Panc1 (cell line): ENCODE results near the gene LY6G6F. TPM values are rescaled to one million over a fixed set of nuclear protein-coding genes. Genes with fewer than 3 reads are reported as not detected.
A peak's percentile ranks its signal among the peaks of the same experiment; 100 is the strongest.

ENCODE experiments used
- ATAC-seq: fragments of 200-7000 bp; cut with Tn5 transposase; 2 replicates; pipeline ENCODE4 v1.9.1; 2020; ENCODE audit warnings: mild to moderate bottlenecking, moderate library complexity
- BruUV-seq: library from RNA; stranded (reverse); fragments of 400-500 nt; replicated peaks from 2 replicates; lab custom pipeline; 2021; lab: Mats Ljungman, UMichigan
- CTCF ChIA-PET: fragments of 300-600 bp; sonication (Branson Sonifier 250); formaldehyde crosslinking; loops from one replicate; lab custom pipeline; 2022; ENCODE audit warnings: antibody characterized with exemption; lab: Charles Lee
- POLR2A ChIA-PET: fragments of 300-600 bp; sonication (Branson Sonifier 250); formaldehyde crosslinking; loops from one replicate; lab custom pipeline; 2022; ENCODE audit warnings: antibody characterized with exemption; lab: Charles Lee
- DNase-seq: peaks from one replicate; pipeline ENCODE4 v3.0.0-alpha.2; 2010; ENCODE audit warnings: low read depth, low spot score
- H3K27ac ChIP-seq: 2 replicates; pipeline ENCODE4 v1.5.1; 2011; ENCODE audit warnings: mild to moderate bottlenecking, low read length, inconsistent platforms
- H3K27me3 ChIP-seq: fragments of 200-500 bp; sonication (Bioruptor generic); 2 replicates; pipeline ENCODE4 v1.6.0; 2014; ENCODE audit warnings: low read length, inconsistent platforms; ENCODE audit not compliant: control insufficient read depth, insufficient read depth
- H3K36me3 ChIP-seq: fragments of 200-500 bp; sonication (Bioruptor generic); 2 replicates; pipeline ENCODE4 v1.5.1; 2014; ENCODE audit warnings: inconsistent platforms, mild to moderate bottlenecking, low read length, moderate library complexity; ENCODE audit not compliant: control insufficient read depth, insufficient read depth
- H3K4me1 ChIP-seq: 2 replicates; pipeline ENCODE4 v1.5.1; 2011; ENCODE audit warnings: inconsistent platforms, mild to moderate bottlenecking, low read length, moderate library complexity; ENCODE audit not compliant: control insufficient read depth, insufficient read depth
- H3K4me3 ChIP-seq, 2 experiments: 2 replicates each; pipeline ENCODE4 v1.5.1; 2011 to 2012; ENCODE audit warnings: low read depth in 2 of 2, low read length in 2 of 2, mild to moderate bottlenecking in 2 of 2, inconsistent platforms in 1 of 2, moderate library complexity in 1 of 2
- H3K9me3 ChIP-seq: fragments of 200-500 bp; sonication (Bioruptor generic); 2 replicates; pipeline ENCODE4 v1.5.1; 2014; ENCODE audit warnings: low read depth, mild to moderate bottlenecking, inconsistent platforms, low read length, moderate library complexity; ENCODE audit not compliant: control insufficient read depth, insufficient read depth
- POLR2AphosphoS5 ChIP-seq: IDR thresholded peaks from 2 replicates; pipeline ENCODE4 v1.6.1; 2012; ENCODE audit warnings: mild to moderate bottlenecking, low read depth, low read length, moderate library complexity
- SIN3A ChIP-seq: IDR thresholded peaks from 2 replicates; pipeline ENCODE4 v1.6.1; 2012; ENCODE audit warnings: low read depth, mild to moderate bottlenecking, low read length, moderate library complexity, borderline replicate concordance; ENCODE audit not compliant: insufficient read depth
- TCF7L2 ChIP-seq: IDR thresholded peaks from 2 replicates; pipeline ENCODE4 v1.6.1; 2011; ENCODE audit warnings: mild to moderate bottlenecking, low read depth, low read length, inconsistent platforms
- in situ Hi-C: cut with HindIII; loops from 2 replicates; pipeline ENCODE4 v1.10.0; 2016; ENCODE audit warnings: low sequenced_read_pairs, low pct_unique_long_range_greater_than_20kb
- intact Hi-C: fragments of 100-400 bp; cut with micrococcal nuclease; formaldehyde crosslinking; loops from one replicate; pipeline ENCODE4 v1.10.0; 2022; ENCODE audit not compliant: unreplicated experiment
- total RNA-seq: library from RNA; stranded (reverse); gene quantifications from one replicate; pipeline ENCODE4 v1.2.1, GENCODE V29; 2021; ENCODE audit not compliant: unreplicated experiment
- TF ChIP-seq, protein P1 (sequence below): fragments of 450-650 bp; IDR thresholded peaks from 2 replicates; pipeline ENCODE4 v1.5.1; 2017; ENCODE audit warnings: mild to moderate bottlenecking
- TF ChIP-seq, protein P2 (sequence below), 2 experiments: IDR thresholded peaks; 2 replicates each; pipeline ENCODE4 v1.6.1; 2011 to 2012; ENCODE audit warnings: low read depth in 2 of 2, control low read depth in 1 of 2, low read length in 1 of 2, mild to moderate bottlenecking in 1 of 2, moderate library complexity in 1 of 2; ENCODE audit not compliant: insufficient read depth in 1 of 2

Gene LY6G6F
- total RNA-seq, 1 experiment from 2014 or later: not detected

DNA sequence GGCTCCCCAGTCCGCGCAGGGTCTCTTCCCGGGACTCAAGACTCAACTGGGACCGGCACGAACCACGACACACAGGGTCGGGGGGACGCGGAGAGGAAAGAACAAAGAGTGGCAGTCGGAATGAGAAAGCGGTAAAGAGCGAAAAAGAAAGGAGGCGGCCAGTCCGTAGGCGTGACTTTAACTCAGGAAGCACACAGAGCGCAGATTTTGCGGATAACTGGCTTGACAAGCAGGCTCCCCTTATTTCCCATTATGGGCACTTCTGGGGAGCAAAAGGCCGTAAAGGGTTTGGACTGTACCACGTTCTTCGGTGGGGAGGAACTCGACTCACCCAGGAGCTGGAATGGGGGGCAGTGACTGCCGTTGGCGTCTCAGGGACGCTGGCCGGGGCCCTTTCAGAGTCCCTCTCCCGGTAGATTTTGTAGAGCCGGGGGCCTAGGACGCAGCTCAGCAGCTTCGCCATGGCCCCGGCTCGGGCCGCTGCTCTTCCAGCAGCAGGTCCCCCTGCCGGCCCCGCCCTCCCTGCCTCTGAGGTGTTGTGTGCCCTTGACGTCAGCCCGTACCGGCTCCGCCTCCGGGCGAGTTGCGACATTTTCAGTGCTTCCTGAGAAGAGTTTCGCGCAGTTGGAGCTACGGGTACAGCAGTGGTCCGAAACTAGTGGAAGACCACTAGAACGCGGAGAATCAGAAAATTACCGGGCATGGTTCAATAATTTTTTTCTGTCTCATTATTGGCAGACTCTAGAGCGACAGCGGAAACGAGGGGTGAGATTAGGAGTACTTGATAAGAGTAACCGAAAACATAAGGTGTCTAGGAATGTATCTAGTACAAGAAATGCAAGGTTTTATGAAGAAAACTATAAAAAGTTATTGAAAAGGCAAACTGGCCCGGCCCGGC, 3.6 kb upstream of the LY6G6F start, which contains the start of gene ABHD16A:
Gene ABHD16A, minus strand, starts transcription at position 506 of the 898 bp plus-strand sequence. Its CDS starts 43 bp downstream, at position 463.
- ChIA-PET POLR2A (interaction anchor here (0.6 to 0.7 kb wide), 3 partner anchors 93 to 356 kb away, joined by 3 to 6 read pairs (median 4); partner anchors contain the start of gene VARS1), CTCF (interaction anchor here (0.9 kb wide), 1 partner anchor 11 kb away, joined by 3 read pairs; no protein-coding TSS in a partner anchor)
- peak; percentile 94 for DNase-seq
- TF ChIP-seq SIN3A (no peak), POLR2AphosphoS5 (peak; percentile 89), TCF7L2 (peak; percentile 52; the same call in 1 of the 2 replicates)
- TF ChIP-seq, protein P1, sequence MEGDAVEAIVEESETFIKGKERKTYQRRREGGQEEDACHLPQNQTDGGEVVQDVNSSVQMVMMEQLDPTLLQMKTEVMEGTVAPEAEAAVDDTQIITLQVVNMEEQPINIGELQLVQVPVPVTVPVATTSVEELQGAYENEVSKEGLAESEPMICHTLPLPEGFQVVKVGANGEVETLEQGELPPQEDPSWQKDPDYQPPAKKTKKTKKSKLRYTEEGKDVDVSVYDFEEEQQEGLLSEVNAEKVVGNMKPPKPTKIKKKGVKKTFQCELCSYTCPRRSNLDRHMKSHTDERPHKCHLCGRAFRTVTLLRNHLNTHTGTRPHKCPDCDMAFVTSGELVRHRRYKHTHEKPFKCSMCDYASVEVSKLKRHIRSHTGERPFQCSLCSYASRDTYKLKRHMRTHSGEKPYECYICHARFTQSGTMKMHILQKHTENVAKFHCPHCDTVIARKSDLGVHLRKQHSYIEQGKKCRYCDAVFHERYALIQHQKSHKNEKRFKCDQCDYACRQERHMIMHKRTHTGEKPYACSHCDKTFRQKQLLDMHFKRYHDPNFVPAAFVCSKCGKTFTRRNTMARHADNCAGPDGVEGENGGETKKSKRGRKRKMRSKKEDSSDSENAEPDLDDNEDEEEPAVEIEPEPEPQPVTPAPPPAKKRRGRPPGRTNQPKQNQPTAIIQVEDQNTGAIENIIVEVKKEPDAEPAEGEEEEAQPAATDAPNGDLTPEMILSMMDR: no peak
- TF ChIP-seq, protein P2, sequence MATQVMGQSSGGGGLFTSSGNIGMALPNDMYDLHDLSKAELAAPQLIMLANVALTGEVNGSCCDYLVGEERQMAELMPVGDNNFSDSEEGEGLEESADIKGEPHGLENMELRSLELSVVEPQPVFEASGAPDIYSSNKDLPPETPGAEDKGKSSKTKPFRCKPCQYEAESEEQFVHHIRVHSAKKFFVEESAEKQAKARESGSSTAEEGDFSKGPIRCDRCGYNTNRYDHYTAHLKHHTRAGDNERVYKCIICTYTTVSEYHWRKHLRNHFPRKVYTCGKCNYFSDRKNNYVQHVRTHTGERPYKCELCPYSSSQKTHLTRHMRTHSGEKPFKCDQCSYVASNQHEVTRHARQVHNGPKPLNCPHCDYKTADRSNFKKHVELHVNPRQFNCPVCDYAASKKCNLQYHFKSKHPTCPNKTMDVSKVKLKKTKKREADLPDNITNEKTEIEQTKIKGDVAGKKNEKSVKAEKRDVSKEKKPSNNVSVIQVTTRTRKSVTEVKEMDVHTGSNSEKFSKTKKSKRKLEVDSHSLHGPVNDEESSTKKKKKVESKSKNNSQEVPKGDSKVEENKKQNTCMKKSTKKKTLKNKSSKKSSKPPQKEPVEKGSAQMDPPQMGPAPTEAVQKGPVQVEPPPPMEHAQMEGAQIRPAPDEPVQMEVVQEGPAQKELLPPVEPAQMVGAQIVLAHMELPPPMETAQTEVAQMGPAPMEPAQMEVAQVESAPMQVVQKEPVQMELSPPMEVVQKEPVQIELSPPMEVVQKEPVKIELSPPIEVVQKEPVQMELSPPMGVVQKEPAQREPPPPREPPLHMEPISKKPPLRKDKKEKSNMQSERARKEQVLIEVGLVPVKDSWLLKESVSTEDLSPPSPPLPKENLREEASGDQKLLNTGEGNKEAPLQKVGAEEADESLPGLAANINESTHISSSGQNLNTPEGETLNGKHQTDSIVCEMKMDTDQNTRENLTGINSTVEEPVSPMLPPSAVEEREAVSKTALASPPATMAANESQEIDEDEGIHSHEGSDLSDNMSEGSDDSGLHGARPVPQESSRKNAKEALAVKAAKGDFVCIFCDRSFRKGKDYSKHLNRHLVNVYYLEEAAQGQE (IDR thresholded peaks at IDR 0.05; ENCODE audit: insufficient read depth in 1 of 2, low read depth in 2 of 2, low read length in 1 of 2): peak in 1 of 2 experiments; percentile 0; a peak in 1 of 4 replicates
- Histone ChIP-seq H3K36me3 (peaks cover 2% of the 10 kb centered on the region; the same call in 1 of the 2 replicates), H3K27ac (peak within 1 kb of the TSS; percentile 95), H3K27me3 (no peaks in the 10 kb centered on the region), H3K4me1 (peaks cover 7% of the 10 kb centered on the region; the same call in 1 of the 2 replicates), H3K4me3 (peak within 1 kb of the TSS; percentile 92 to 99), H3K9me3 (no peaks in the 10 kb centered on the region)
- in situ Hi-C loops (no loop called here), intact Hi-C loops (no loop called here)
- no TSS peak for BruUV-seq
- peak; percentile 100 for ATAC-seq

DNA sequence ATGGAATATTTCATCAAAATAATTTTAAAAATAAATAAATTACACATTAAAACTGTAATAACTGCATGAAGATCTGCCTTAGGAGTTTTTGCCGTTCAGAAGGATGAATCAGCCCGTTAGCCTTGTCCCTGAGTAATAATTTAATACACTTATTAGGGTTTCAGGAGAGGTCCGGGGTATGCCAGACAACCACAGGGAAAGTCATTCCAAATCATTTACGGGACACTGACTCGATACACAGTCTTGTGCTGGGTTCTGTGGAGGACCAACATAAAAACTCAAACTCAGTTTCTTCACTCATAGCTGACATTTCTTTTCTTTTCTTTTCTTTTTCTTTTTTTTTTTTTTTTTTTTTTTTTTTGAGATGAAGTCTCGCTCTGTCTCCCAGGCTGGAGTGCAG, 735 bp upstream of the LY6G6F start:
- no peaks in the 10 kb centered on the region for H3K9me3 ChIP-seq
- DNase-seq (no peak), ATAC-seq (no peak)
- H3K27me3 ChIP-seq: no peaks in the 10 kb centered on the region
- POLR2A ChIA-PET: no interaction called here
- H3K4me3 ChIP-seq: no peak overlapping the region
- H3K36me3 ChIP-seq: peaks cover 2% of the 10 kb centered on the region; the same call in 1 of the 2 replicates
- peaks cover 7% of the 10 kb centered on the region for H3K4me1 ChIP-seq
- TF ChIP-seq, protein P2 (IDR thresholded peaks at IDR 0.05; ENCODE audit: insufficient read depth in 1 of 2, low read depth in 2 of 2, low read length in 1 of 2): no peak
- TF ChIP-seq TCF7L2: no peak
- no peak for TF ChIP-seq SIN3A
- TF ChIP-seq POLR2AphosphoS5: no peak
- TF ChIP-seq, protein P1: no peak
- CTCF ChIA-PET: no interaction called here
- H3K27ac ChIP-seq: no peak overlapping the region
- intact Hi-C loops (no loop called here), in situ Hi-C loops (no loop called here)
- BruUV-seq: no TSS peak
